Liver (tissue), 9 donors: ENCODE measurements around the gene AKAP7. TPM values are rescaled to one million over a fixed set of nuclear protein-coding genes. Genes with fewer than 3 reads are reported as not detected.

ENCODE experiments used
- DNase-seq: peaks from one replicate; pipeline ENCODE4 v3.0.0-alpha.2; 2017; ENCODE audit warnings: low spot score
- H3K27ac ChIP-seq, 2 donors: one replicate each; pipeline ENCODE4 v1.7.0; 2013; ENCODE audit warnings: inconsistent platforms in 2 of 2, low read length in 2 of 2, control low read depth in 1 of 2, low read depth in 1 of 2, mild to moderate bottlenecking in 1 of 2
- H3K27me3 ChIP-seq, 4 donors: one replicate each; pipeline versions ENCODE4 v1.6.1 to v1.7.0; 2013; ENCODE audit warnings: low read length in 3 of 4, inconsistent platforms in 1 of 4, mild to moderate bottlenecking in 1 of 4, moderate library complexity in 1 of 4; ENCODE audit not compliant: control insufficient read depth in 4 of 4, insufficient read depth in 4 of 4
- H3K36me3 ChIP-seq, 4 donors: one replicate each; pipeline versions ENCODE4 v1.6.1 to v1.7.0; 2013; ENCODE audit warnings: low read length in 3 of 4, mild to moderate bottlenecking in 3 of 4, low read depth in 1 of 4, moderate library complexity in 1 of 4; ENCODE audit not compliant: control insufficient read depth in 4 of 4, insufficient read depth in 3 of 4
- H3K4me1 ChIP-seq, 4 donors: one replicate each; pipeline versions ENCODE4 v1.6.1 to v1.7.0; 2013; ENCODE audit warnings: low read length in 3 of 4, mild to moderate bottlenecking in 3 of 4, moderate library complexity in 1 of 4; ENCODE audit not compliant: control insufficient read depth in 4 of 4, insufficient read depth in 4 of 4
- H3K4me3 ChIP-seq, 3 donors: one replicate each; pipeline versions ENCODE4 v1.6.1 to v1.7.0; 2013; ENCODE audit warnings: low read length in 3 of 3, control low read depth in 1 of 3, low read depth in 1 of 3, mild to moderate bottlenecking in 1 of 3
- H3K9ac ChIP-seq, 2 donors: one replicate each; pipeline ENCODE4 v1.7.0; 2013; ENCODE audit warnings: low read length in 2 of 2, mild to moderate bottlenecking in 2 of 2, moderate library complexity in 2 of 2, control low read depth in 1 of 2, low read depth in 1 of 2
- H3K9me3 ChIP-seq, 4 donors: one replicate each; pipeline versions ENCODE4 v1.6.1 to v1.7.0; 2013; ENCODE audit warnings: low read length in 3 of 4; ENCODE audit not compliant: control insufficient read depth in 4 of 4
- ATF3 ChIP-seq: IDR thresholded peaks from 2 replicates; pipeline ENCODE4 v1.6.1; 2016; ENCODE audit warnings: antibody characterized with exemption
- CTCF ChIP-seq: fragments of 150-350 bp; IDR thresholded peaks from 2 replicates; pipeline ENCODE4 v1.5.1; 2017; ENCODE audit warnings: improper control_type of control experiment, low read depth, low read length; ENCODE audit not compliant: missing input control
- EGR1 ChIP-seq, 2 donors: IDR thresholded peaks; 2 replicates each; pipeline ENCODE4 v1.6.1; 2016 to 2018; ENCODE audit warnings: antibody characterized with exemption in 2 of 2, low read depth in 2 of 2
- FOXA1 ChIP-seq: IDR thresholded peaks from 2 replicates; pipeline ENCODE4 v1.6.1; 2016; ENCODE audit warnings: antibody characterized with exemption
- GABPA ChIP-seq, 2 donors: IDR thresholded peaks in 1 of 2; conservative IDR thresholded peaks in 1 of 2; 2 replicates each; pipeline ENCODE4 v1.6.1; 2016; ENCODE audit warnings: antibody characterized with exemption in 2 of 2, mild to moderate bottlenecking in 1 of 2, moderate library complexity in 1 of 2
- HNF4A ChIP-seq, 2 donors: conservative IDR thresholded peaks; 2 replicates each; pipeline ENCODE4 v1.6.1; 2016; ENCODE audit warnings: antibody characterized with exemption in 2 of 2, mild to moderate bottlenecking in 2 of 2
- HNF4G ChIP-seq: IDR thresholded peaks from 2 replicates; pipeline ENCODE4 v1.6.1; 2016; ENCODE audit warnings: antibody characterized with exemption
- JUND ChIP-seq, 2 donors: IDR thresholded peaks; 2 replicates each; pipeline ENCODE4 v1.6.1; 2016; ENCODE audit warnings: antibody characterized with exemption in 2 of 2
- MAX ChIP-seq: IDR thresholded peaks from 2 replicates; pipeline ENCODE4 v1.6.1; 2016; ENCODE audit warnings: antibody characterized with exemption
- NR2F2 ChIP-seq: IDR thresholded peaks from 2 replicates; pipeline ENCODE4 v1.6.1; 2016; ENCODE audit warnings: antibody characterized with exemption
- RAD21 ChIP-seq, 2 donors: IDR thresholded peaks; 2 replicates each; pipeline ENCODE4 v1.6.1; 2016; ENCODE audit warnings: antibody characterized with exemption in 2 of 2, mild to moderate bottlenecking in 2 of 2
- REST ChIP-seq: IDR thresholded peaks from 2 replicates; pipeline ENCODE4 v1.6.1; 2016; ENCODE audit warnings: antibody characterized with exemption, mild to moderate bottlenecking
- RXRA ChIP-seq, 2 donors: IDR thresholded peaks; 2 replicates each; pipeline ENCODE4 v1.6.1; 2017 to 2018; ENCODE audit warnings: antibody characterized with exemption in 2 of 2, mild to moderate bottlenecking in 1 of 2
- SP1 ChIP-seq: IDR thresholded peaks from 2 replicates; pipeline ENCODE4 v1.6.1; 2018; ENCODE audit warnings: antibody characterized with exemption, mild to moderate bottlenecking
- TAF1 ChIP-seq: conservative IDR thresholded peaks from 2 replicates; pipeline ENCODE4 v1.6.1; 2016; ENCODE audit warnings: antibody characterized with exemption, mild to moderate bottlenecking
- YY1 ChIP-seq: IDR thresholded peaks from 2 replicates; pipeline ENCODE4 v1.6.1; 2016; ENCODE audit warnings: antibody characterized with exemption, mild to moderate bottlenecking
- WGBS: extraction: QIAGEN DNeasy Blood & Tissue Kit; methylation state at CpG from one replicate; pipeline ENCODE4 v1.1.7; 2013; 5-methylcytosine and 5-hydroxymethylcytosine counted together
- polyA plus RNA-seq, 2 donors: library from polyadenylated mRNA; stranded (reverse) in 1 of 2; unstranded in 1 of 2; fragments of 200-250 nt in 1 of 2; fragments of >200 nt in 1 of 2; fragmentation: Nextera tagmentation in 1 of 2; extraction: Ambion mirVana in 1 of 2; gene quantifications; one replicate each; pipeline versions ENCODE4 v1.2.1 to v1.2.3, GENCODE V29; 2013 to 2015
- total RNA-seq, 2 donors: library from RNA; depleted of rRNA; stranded (reverse); fragments of >200 nt; gene quantifications; one replicate each; pipeline ENCODE4 v1.2.3, GENCODE V29; 2014
- donor health status: healthy.
- donor health status: healthy.
- donor health status: healthy.
- donor health status: healthy.
- donor health status: healthy.

The AKAP7 gene
- total and polyA plus RNA-seq, 4 donors = 7.9 to 25.4 (median 17.7) TPM

- Histone ChIP-seq H3K4me1 (peaks cover 0 to 5% (median 1%) of the 10 kb centered on the region in 4 donors), H3K9me3 (no peaks in the 10 kb centered on the region), H3K27me3 (no peaks in the 10 kb centered on the region), H3K36me3 (no peaks in the 10 kb centered on the region), H3K4me3 (no peak overlapping the region), H3K27ac (no peak overlapping the region), H3K9ac (no peak overlapping the region)
- DNase-seq = no peak
- TF ChIP-seq SP1 = no peak
- no peak for TF ChIP-seq TAF1
- WGBS = 82% methylated on average over 1 of the region's 1 CpG
Observed at GRCh38 chr6:131112249-131112648, 23.0 kb upstream of the AKAP7 start.

GRCh38 chr6:131115651-131116050 lies 19.6 kb upstream of the AKAP7 start:
- no peak overlapping the region for H3K4me3 ChIP-seq
- peaks cover 0 to 5% (median 1%) of the 10 kb centered on the region in 4 donors for H3K4me1 ChIP-seq
- no peaks in the 10 kb centered on the region for H3K36me3 ChIP-seq
- TF ChIP-seq FOXA1 (no peak), TAF1 (no peak), MAX (no peak), RAD21 (IDR thresholded peaks at IDR 0.05) (no peak), HNF4A (conservative IDR thresholded peaks at IDR 0.05) (no peak), REST (no peak), EGR1 (IDR thresholded peaks at IDR 0.05; ENCODE audit: low read depth in 2 of 2) (no peak), CTCF (no peak), SP1 (no peak), HNF4G (no peak), YY1 (no peak), RXRA (IDR thresholded peaks at IDR 0.05) (no peak), NR2F2 (no peak), ATF3 (no peak), JUND (IDR thresholded peaks at IDR 0.05) (no peak), GABPA (IDR thresholded peaks at IDR 0.05 in 1 of 2, conservative IDR thresholded peaks at IDR 0.05 in 1 of 2) (no peak)
- H3K9ac ChIP-seq = no peak overlapping the region
- no peaks in the 10 kb centered on the region for H3K9me3 ChIP-seq
- no peaks in the 10 kb centered on the region for H3K27me3 ChIP-seq
- H3K27ac ChIP-seq = no peak overlapping the region
- WGBS = 90% methylated on average over 1 of the region's 1 CpG
- no peak for DNase-seq
